Kidney (tissue), 14 donors: Measurements from ENCODE around the gene RBMS1. TPM values are rescaled to one million over a fixed set of nuclear protein-coding genes. Genes with fewer than 3 reads are reported as not detected.
"Not testable (repeated sequence)": the region's sequence is repeated elsewhere in the genome, so short reads cannot be mapped to it uniquely, and the experiment has no call there.

Experiments used
- DNase-seq, 5 donors: peaks; one replicate each; pipeline ENCODE4 v3.0.0-alpha.2; 2013 to 2020
- FAIRE-seq: peaks from 2 replicates; lab custom pipeline; 2012; peaks lifted over from hg19 to GRCh38; lab: Jason Lieb, UNC
- H3K27ac ChIP-seq, 2 donors: one replicate each; pipeline ENCODE4 v1.7.0; 2013; ENCODE audit warnings: low read depth in 2 of 2, low read length in 2 of 2, inconsistent platforms in 1 of 2
- H3K27me3 ChIP-seq: one replicate; pipeline ENCODE4 v1.7.1; 2013; ENCODE audit warnings: low read length, inconsistent platforms; ENCODE audit not compliant: control insufficient read depth, insufficient read depth
- H3K36me3 ChIP-seq, 3 donors: one replicate each; pipeline versions ENCODE4 v1.7.0 to v1.7.1; 2013; ENCODE audit warnings: low read length in 3 of 3, control low read depth in 1 of 3, inconsistent platforms in 1 of 3; ENCODE audit not compliant: insufficient read depth in 3 of 3, control insufficient read depth in 2 of 3
- H3K4me1 ChIP-seq, 3 donors: one replicate each; pipeline versions ENCODE4 v1.7.0 to v1.7.1; 2013; ENCODE audit warnings: low read length in 3 of 3, inconsistent platforms in 1 of 3, low read depth in 1 of 3; ENCODE audit not compliant: control insufficient read depth in 2 of 3, insufficient read depth in 2 of 3
- H3K4me3 ChIP-seq, 3 donors: one replicate each; pipeline versions ENCODE4 v1.7.0 to v1.8.1; 2013; ENCODE audit warnings: low read length in 3 of 3, control low read depth in 1 of 3, inconsistent platforms in 1 of 3
- H3K9ac ChIP-seq, 3 donors: one replicate each; pipeline versions ENCODE4 v1.7.0 to v1.7.1; 2013; ENCODE audit warnings: low read length in 3 of 3, control low read depth in 1 of 3, inconsistent platforms in 1 of 3
- H3K9me3 ChIP-seq, 3 donors: one replicate each; pipeline versions ENCODE4 v1.7.0 to v1.7.1; 2013; ENCODE audit warnings: low read length in 3 of 3, control low read depth in 1 of 3, inconsistent platforms in 1 of 3; ENCODE audit not compliant: control insufficient read depth in 2 of 3, insufficient read depth in 1 of 3
- CTCF ChIP-seq: IDR thresholded peaks from 3 replicates; pipeline ENCODE4 v1.5.1; 2012; ENCODE audit warnings: mild to moderate bottlenecking, moderate library complexity, borderline replicate concordance; ENCODE audit not compliant: insufficient read depth; ENCODE audit errors: extremely low read depth
- intact Hi-C: fragments of 100-400 bp; cut with DNase I; formaldehyde crosslinking; loops from one replicate; pipeline ENCODE4 v1.11.1; 2022
- polyA plus RNA-seq: library from polyadenylated mRNA; stranded (reverse); fragments of 350-450 nt; fragmentation: Illumina TruSeq; extraction: RNeasy Lipid Tissue Mini Kit (QIAGEN cat#74804); gene quantifications from one replicate; pipeline ENCODE4 v1.2.3, GENCODE V29; 2014; ENCODE audit warnings: low read depth, low replicate concordance; ENCODE audit not compliant: insufficient read depth
- total RNA-seq: library from RNA; stranded (reverse); fragmentation: NEBNext Ultra II Directional; extraction: Animal tissue kit (Norgen Biotek cat#: 25700); gene quantifications from one replicate; pipeline ENCODE4 v1.2.1, GENCODE V29; 2021
- donor health status: control.
- donor health status: control.
- donor health status: control.
- donor health status: control.
- donor health status: control.
- donor health status: DM: yes; HTN: yes; CAD: no.
- donor health status: Normal renal cell carcinoma (clear cell type).

RBMS1 gene
- total and polyA plus RNA-seq, 2 donors from 2014 or later = 25.6 to 94.8 TPM

- FAIRE-seq = peak; percentile 62
These were observed 43.1 kb downstream of the RBMS1 start for GRCh38 chr2:160450486-160450885.

GRCh38 chr2:160448821-160449220 is 44.8 kb downstream of the RBMS1 start:
- H3K9me3 ChIP-seq, H3K4me3 ChIP-seq, H3K9ac ChIP-seq, DNase-seq, H3K27ac ChIP-seq, H3K27me3 ChIP-seq, intact Hi-C loops, H3K4me1 ChIP-seq, FAIRE-seq, H3K36me3 ChIP-seq: not testable (repeated sequence)

More at GRCh38 chr2:160450486-160450885, 43.1 kb downstream of the RBMS1 start:
- no peak for TF ChIP-seq CTCF
- Histone ChIP-seq H3K27ac (no peak overlapping the region), H3K9me3 (no peaks in the 10 kb centered on the region), H3K9ac (no peak overlapping the region), H3K4me3 (no peak overlapping the region), H3K27me3 (no peaks in the 10 kb centered on the region), H3K36me3 (no peaks in the 10 kb centered on the region), H3K4me1 (peaks cover 0 to 7% (median 2%) of the 10 kb centered on the region in 3 donors)
- no peak for DNase-seq
- intact Hi-C loops = no loop called here

- H3K36me3 ChIP-seq = no peaks in the 10 kb centered on the region
- TF ChIP-seq CTCF = no peak
- intact Hi-C loops = no loop called here
- DNase-seq = no peak
- no peak overlapping the region for H3K4me3 ChIP-seq
- H3K9me3 ChIP-seq = no peaks in the 10 kb centered on the region
- peaks cover 0 to 2% (median 0%) of the 10 kb centered on the region in 3 donors for H3K4me1 ChIP-seq
- no peaks in the 10 kb centered on the region for H3K27me3 ChIP-seq
- FAIRE-seq = no peak
- H3K9ac ChIP-seq = no peak overlapping the region
- H3K27ac ChIP-seq = no peak overlapping the region
These were observed 47.9 kb downstream of the RBMS1 start for GRCh38 chr2:160445673-160446072.

- FAIRE-seq = no peak
- Histone ChIP-seq H3K27me3 (no peaks in the 10 kb centered on the region), H3K9me3 (peaks cover 0 to 2% (median 0%) of the 10 kb centered on the region in 3 donors), H3K36me3 (no peaks in the 10 kb centered on the region), H3K4me1 (no peaks in the 10 kb centered on the region), H3K9ac (no peak overlapping the region), H3K4me3 (no peak overlapping the region), H3K27ac (no peak overlapping the region)
- TF ChIP-seq CTCF = no peak
- no peak for DNase-seq
- intact Hi-C loops = no loop called here
These were observed 51.0 kb downstream of the RBMS1 start for GRCh38 chr2:160442603-160443002.
